Caco-2 (cell line): Measurements from ENCODE around the gene TCP11. TPM values are rescaled to one million over a fixed set of nuclear protein-coding genes. Genes with fewer than 3 reads are reported as not detected.

Source experiments
- BruUV-seq: library from RNA; stranded (reverse); fragments of 400-500 nt; replicated peaks from 2 replicates; lab custom pipeline; 2021; lab: Mats Ljungman, UMichigan
- CTCF ChIA-PET: fragments of 300-600 bp; sonication (Branson Sonifier 250); formaldehyde crosslinking; loops from one replicate; lab custom pipeline; 2022; ENCODE audit warnings: antibody characterized with exemption; lab: Charles Lee
- POLR2A ChIA-PET: fragments of 300-600 bp; sonication (Branson Sonifier 250); formaldehyde crosslinking; loops from one replicate; lab custom pipeline; 2022; ENCODE audit warnings: antibody characterized with exemption; lab: Charles Lee
- DNase-seq, 2 experiments: peaks; one replicate each; pipeline versions ENCODE4 v3.0.0 to v3.0.0-alpha.2; 2020 to 2022
- H3K27me3 ChIP-seq: replicated peaks from 2 replicates; pipeline ENCODE4 v1.6.0; 2011; ENCODE audit warnings: low read length; ENCODE audit not compliant: control insufficient read depth, insufficient read depth
- H3K36me3 ChIP-seq: 2 replicates; pipeline ENCODE4 v1.5.1; 2011; ENCODE audit warnings: low read length; ENCODE audit not compliant: control insufficient read depth, insufficient read depth
- H3K4me1 ChIP-seq: fragments of 250-450 bp; sonication (Bioruptor Pico); 2 replicates; pipeline ENCODE4 v1.5.1; 2020; ENCODE audit warnings: mild to moderate bottlenecking
- H3K4me3 ChIP-seq: 2 replicates; pipeline ENCODE4 v1.5.1; 2011; ENCODE audit warnings: low read depth, mild to moderate bottlenecking, control low read depth, low read length
- H3K9me3 ChIP-seq: fragments of 250-450 bp; sonication (Bioruptor Pico); 2 replicates; pipeline ENCODE4 v1.5.1; 2020; ENCODE audit warnings: mild to moderate bottlenecking, moderate library complexity
- H3K27ac Mint-ChIP-seq: one replicate; pipeline ENCODE4 v1.8.0; 2022; ENCODE audit warnings: mixed read lengths; ENCODE audit not compliant: unreplicated experiment
- H3K27me3 Mint-ChIP-seq: one replicate; pipeline ENCODE4 v1.8.0; 2022; ENCODE audit warnings: mixed read lengths; ENCODE audit not compliant: insufficient read depth, unreplicated experiment
- H3K36me3 Mint-ChIP-seq: one replicate; pipeline ENCODE4 v1.8.0; 2022; ENCODE audit warnings: mild to moderate bottlenecking, mixed read lengths; ENCODE audit not compliant: insufficient read depth, unreplicated experiment
- H3K4me1 Mint-ChIP-seq: one replicate; pipeline ENCODE4 v1.8.0; 2022; ENCODE audit warnings: low read depth, mixed read lengths; ENCODE audit not compliant: unreplicated experiment
- H3K4me3 Mint-ChIP-seq: one replicate; pipeline ENCODE4 v1.8.0; 2022; ENCODE audit warnings: mild to moderate bottlenecking, moderate library complexity, mixed read lengths; ENCODE audit not compliant: unreplicated experiment
- H3K9me3 Mint-ChIP-seq: one replicate; pipeline ENCODE4 v1.8.0; 2022; ENCODE audit warnings: mixed read lengths; ENCODE audit not compliant: unreplicated experiment
- intact Hi-C: fragments of 100-400 bp; cut with micrococcal nuclease; formaldehyde crosslinking; loops from one replicate; pipeline ENCODE4 v1.10.0; 2022; ENCODE audit not compliant: unreplicated experiment
- total RNA-seq: library from RNA; stranded (reverse); gene quantifications from 2 replicates; pipeline ENCODE4 v1.2.3, GENCODE V29; 2022
- TF ChIP-seq, protein P1 (sequence below), 2 experiments: fragments of 200-600 bp in 1 of 2; IDR thresholded peaks; 1 replicate in 1 of 2; 2 replicates in 1 of 2; pipeline versions ENCODE4 v1.5.1 to v1.8.0; 2011 to 2022; ENCODE audit warnings: antibody characterized with exemption in 1 of 2, control low read depth in 1 of 2, inconsistent platforms in 1 of 2, low read depth in 1 of 2, low read length in 1 of 2, mild to moderate bottlenecking in 1 of 2, moderate library complexity in 1 of 2; ENCODE audit not compliant: insufficient read depth in 1 of 2, severe bottlenecking in 1 of 2, unreplicated experiment in 1 of 2

The TCP11 gene
- total RNA-seq, 1 experiment from 2014 or later: not detected

DNA sequence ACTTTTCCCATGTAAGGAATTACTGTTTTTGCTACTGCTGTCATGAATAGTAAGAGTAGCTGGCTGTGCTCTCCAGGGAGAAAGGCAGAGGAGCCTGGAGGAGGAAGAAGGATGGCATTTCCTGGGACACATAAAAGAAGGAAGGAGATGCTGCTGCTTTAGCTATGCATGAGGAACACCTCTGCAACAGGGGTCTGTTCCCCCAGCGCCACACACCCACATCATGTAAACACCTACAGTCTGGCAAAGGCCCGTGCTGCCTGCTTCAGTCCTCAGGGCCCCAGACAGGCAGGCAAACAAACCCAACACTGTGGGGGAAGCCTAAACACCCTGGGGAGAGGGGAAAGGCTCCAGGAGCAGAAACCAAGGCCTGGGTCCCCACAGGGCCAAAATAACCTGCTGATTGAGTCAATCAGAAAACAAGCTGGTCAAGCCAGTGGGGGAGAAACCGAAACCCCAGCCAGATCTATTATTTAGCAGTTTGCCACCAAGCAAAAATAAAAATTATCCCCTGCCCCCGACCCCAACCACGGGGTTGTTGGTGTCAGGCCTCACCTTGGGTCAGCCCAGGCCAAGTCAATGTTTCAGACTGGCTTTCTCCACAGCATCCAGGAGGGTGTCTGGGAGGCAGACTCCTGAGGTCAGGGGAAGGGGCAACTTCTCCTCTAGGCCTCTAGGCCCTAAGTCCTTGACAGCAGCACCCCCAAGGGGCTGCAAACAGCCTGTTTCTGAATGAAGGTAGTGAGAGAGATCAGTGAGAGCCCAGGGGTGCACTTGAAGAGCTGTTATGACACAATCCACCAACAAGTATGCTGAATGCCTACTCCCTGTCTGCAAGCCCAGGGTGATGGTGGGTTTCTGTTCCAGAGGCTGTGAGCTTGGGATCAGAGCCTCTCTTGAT, 38.0 kb upstream of the TCP11 start:
- peaks cover 8% of the 10 kb centered on the region for H3K4me1 ChIP-seq
- no peaks in the 10 kb centered on the region for H3K9me3 ChIP-seq
- Mint-ChIP-seq H3K27me3 (no peaks in the 10 kb centered on the region), H3K27ac (no peak overlapping the region), H3K4me1 (peaks cover 3% of the 10 kb centered on the region), H3K36me3 (no peaks in the 10 kb centered on the region), H3K4me3 (no peak overlapping the region), H3K9me3 (no peaks in the 10 kb centered on the region)
- TF ChIP-seq, protein P1, sequence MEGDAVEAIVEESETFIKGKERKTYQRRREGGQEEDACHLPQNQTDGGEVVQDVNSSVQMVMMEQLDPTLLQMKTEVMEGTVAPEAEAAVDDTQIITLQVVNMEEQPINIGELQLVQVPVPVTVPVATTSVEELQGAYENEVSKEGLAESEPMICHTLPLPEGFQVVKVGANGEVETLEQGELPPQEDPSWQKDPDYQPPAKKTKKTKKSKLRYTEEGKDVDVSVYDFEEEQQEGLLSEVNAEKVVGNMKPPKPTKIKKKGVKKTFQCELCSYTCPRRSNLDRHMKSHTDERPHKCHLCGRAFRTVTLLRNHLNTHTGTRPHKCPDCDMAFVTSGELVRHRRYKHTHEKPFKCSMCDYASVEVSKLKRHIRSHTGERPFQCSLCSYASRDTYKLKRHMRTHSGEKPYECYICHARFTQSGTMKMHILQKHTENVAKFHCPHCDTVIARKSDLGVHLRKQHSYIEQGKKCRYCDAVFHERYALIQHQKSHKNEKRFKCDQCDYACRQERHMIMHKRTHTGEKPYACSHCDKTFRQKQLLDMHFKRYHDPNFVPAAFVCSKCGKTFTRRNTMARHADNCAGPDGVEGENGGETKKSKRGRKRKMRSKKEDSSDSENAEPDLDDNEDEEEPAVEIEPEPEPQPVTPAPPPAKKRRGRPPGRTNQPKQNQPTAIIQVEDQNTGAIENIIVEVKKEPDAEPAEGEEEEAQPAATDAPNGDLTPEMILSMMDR (IDR thresholded peaks at IDR 0.05; ENCODE audit: insufficient read depth in 1 of 2, low read depth in 1 of 2, low read length in 1 of 2, severe bottlenecking in 1 of 2, unreplicated experiment in 1 of 2): no peak
- no peaks in the 10 kb centered on the region for H3K36me3 ChIP-seq
- ChIA-PET POLR2A (no interaction called here), CTCF (interaction anchor here (1.0 kb wide), 1 partner anchor 192 kb away, joined by 4 read pairs; no protein-coding TSS in a partner anchor)
- H3K4me3 ChIP-seq: no peak overlapping the region
- intact Hi-C loops: no loop called here
- no TSS peak for BruUV-seq
- no peaks in the 10 kb centered on the region for H3K27me3 ChIP-seq
- DNase-seq: no peak

DNA sequence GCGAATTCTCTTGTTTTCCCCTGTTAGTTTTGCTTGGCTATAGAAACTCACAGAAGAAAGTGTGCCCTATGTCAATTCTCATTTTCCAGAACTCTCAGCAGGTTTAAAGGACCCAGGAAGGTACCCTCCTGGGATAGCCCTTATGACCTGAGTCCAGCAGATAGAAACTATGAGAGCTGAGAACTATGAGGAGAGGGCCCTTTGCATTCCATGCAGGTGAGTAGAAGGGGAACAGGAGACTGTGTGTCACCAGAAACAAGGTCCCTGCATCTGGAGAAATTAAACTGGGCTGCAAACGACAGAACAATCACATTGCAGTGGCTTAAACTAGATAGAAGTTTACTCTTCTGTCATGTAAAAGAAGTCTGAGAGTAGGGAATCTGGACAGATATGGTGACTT, 36.9 kb upstream of the TCP11 start:
- no TSS peak for BruUV-seq
- POLR2A ChIA-PET: no interaction called here
- TF ChIP-seq, protein P1 (IDR thresholded peaks at IDR 0.05; ENCODE audit: insufficient read depth in 1 of 2, low read depth in 1 of 2, low read length in 1 of 2, severe bottlenecking in 1 of 2, unreplicated experiment in 1 of 2): no peak
- no peak for DNase-seq
- Mint-ChIP-seq H3K4me3 (no peak overlapping the region), H3K36me3 (no peaks in the 10 kb centered on the region), H3K27ac (no peak overlapping the region), H3K9me3 (no peaks in the 10 kb centered on the region), H3K27me3 (no peaks in the 10 kb centered on the region), H3K4me1 (no peaks in the 10 kb centered on the region)
- Histone ChIP-seq H3K9me3 (no peaks in the 10 kb centered on the region), H3K36me3 (no peaks in the 10 kb centered on the region), H3K27me3 (no peaks in the 10 kb centered on the region), H3K4me3 (no peak overlapping the region), H3K4me1 (no peaks in the 10 kb centered on the region)
- intact Hi-C loops: no loop called here
- CTCF ChIA-PET: no interaction called here

DNA sequence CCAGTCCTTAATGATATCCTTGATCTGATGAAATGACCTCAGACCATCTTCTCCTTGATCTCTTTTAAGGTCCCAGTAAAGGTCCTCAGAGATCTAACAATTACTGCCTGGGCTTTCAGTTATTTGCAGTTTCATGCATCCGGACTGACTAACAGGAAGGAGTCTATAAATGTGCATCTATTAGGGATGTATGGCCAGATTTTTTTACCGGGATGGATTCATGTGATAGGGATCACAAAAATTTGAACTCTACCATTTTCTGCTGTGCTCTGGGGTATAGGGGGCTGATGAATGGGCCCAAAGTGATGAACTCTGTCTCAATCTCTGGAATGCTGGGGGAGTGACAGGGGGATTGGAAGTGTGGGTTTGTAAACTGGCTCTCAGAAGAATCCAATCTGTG, 36.5 kb upstream of the TCP11 start:
- no peaks in the 10 kb centered on the region for H3K27me3 Mint-ChIP-seq
- ChIA-PET POLR2A (no interaction called here), CTCF (no interaction called here)
- TF ChIP-seq, protein P1 (IDR thresholded peaks at IDR 0.05; ENCODE audit: insufficient read depth in 1 of 2, low read depth in 1 of 2, low read length in 1 of 2, severe bottlenecking in 1 of 2, unreplicated experiment in 1 of 2): no peak
- Histone ChIP-seq H3K4me1 (no peaks in the 10 kb centered on the region), H3K4me3 (no peak overlapping the region), H3K27me3 (no peaks in the 10 kb centered on the region), H3K36me3 (no peaks in the 10 kb centered on the region), H3K9me3 (no peaks in the 10 kb centered on the region)
- no peak overlapping the region for H3K4me3 Mint-ChIP-seq
- H3K4me1 Mint-ChIP-seq: no peaks in the 10 kb centered on the region
- no peak overlapping the region for H3K27ac Mint-ChIP-seq
- DNase-seq: no peak
- no peaks in the 10 kb centered on the region for H3K36me3 Mint-ChIP-seq
- BruUV-seq: no TSS peak
- H3K9me3 Mint-ChIP-seq: no peaks in the 10 kb centered on the region
- intact Hi-C loops: no loop called here
